Osteocyte (in vitro differentiated cells): ENCODE measurements around the gene MRPL33. TPM values are rescaled to one million over a fixed set of nuclear protein-coding genes. Genes with fewer than 3 reads are reported as not detected.

Experiments
- DNase-seq: peaks from one replicate; pipeline ENCODE4 v3.0.0; 2021; ENCODE audit warnings: mixed read lengths; ENCODE audit not compliant: unreplicated experiment; ENCODE audit errors: extremely low spot score
- H3K27ac Mint-ChIP-seq: one replicate; pipeline ENCODE4 v1.8.0; 2021; ENCODE audit warnings: mild to moderate bottlenecking, mixed read lengths; ENCODE audit not compliant: unreplicated experiment
- H3K27me3 Mint-ChIP-seq: one replicate; pipeline ENCODE4 v1.8.0; 2021; ENCODE audit warnings: mixed read lengths; ENCODE audit not compliant: unreplicated experiment
- H3K36me3 Mint-ChIP-seq: one replicate; pipeline ENCODE4 v1.8.0; 2021; ENCODE audit warnings: mixed read lengths; ENCODE audit not compliant: unreplicated experiment
- H3K4me1 Mint-ChIP-seq: one replicate; pipeline ENCODE4 v1.8.0; 2021; ENCODE audit warnings: mixed read lengths; ENCODE audit not compliant: unreplicated experiment
- H3K4me3 Mint-ChIP-seq: one replicate; pipeline ENCODE4 v1.8.0; 2021; ENCODE audit warnings: mild to moderate bottlenecking, moderate library complexity, mixed read lengths; ENCODE audit not compliant: unreplicated experiment
- H3K9me3 Mint-ChIP-seq: one replicate; pipeline ENCODE4 v1.8.0; 2021; ENCODE audit warnings: mixed read lengths; ENCODE audit not compliant: unreplicated experiment
- total RNA-seq: library from RNA; stranded (reverse); gene quantifications from 2 replicates; pipeline ENCODE4 v1.2.1, GENCODE V29; 2021
- TF ChIP-seq, protein P1 (sequence below): fragments of 200-600 bp; sonication (generic); IDR thresholded peaks from 2 replicates; pipeline ENCODE4 v1.5.0; 2021; ENCODE audit warnings: antibody characterized with exemption, mild to moderate bottlenecking, moderate library complexity

The MRPL33 gene
- total RNA-seq, 1 donor from 2014 or later: 43.5 TPM

DNA sequence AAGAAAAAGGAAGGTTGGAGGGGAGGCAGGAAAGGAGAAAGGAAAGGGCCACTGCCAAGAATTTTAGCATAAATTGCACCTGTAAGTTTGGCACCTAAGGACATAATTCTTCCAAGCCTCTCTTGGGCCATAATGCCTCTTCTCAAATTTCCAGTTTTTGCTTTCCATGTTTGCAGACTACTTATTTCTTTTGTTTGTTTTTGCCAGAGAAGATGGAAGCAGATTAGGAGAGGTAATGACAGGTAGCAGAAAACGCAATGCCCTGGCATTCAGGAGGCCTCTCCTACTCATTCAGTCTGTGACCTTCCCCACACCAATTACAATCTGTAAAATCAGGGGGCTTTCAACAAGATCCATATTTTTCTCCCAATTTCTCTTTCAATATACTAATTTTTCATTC, 56.8 kb downstream of the MRPL33 start:
- H3K27ac Mint-ChIP-seq: no peak overlapping the region
- H3K36me3 Mint-ChIP-seq: no peaks in the 10 kb centered on the region
- peaks cover 23% of the 10 kb centered on the region for H3K4me1 Mint-ChIP-seq
- no peak for DNase-seq
- H3K4me3 Mint-ChIP-seq: no peak overlapping the region
- H3K9me3 Mint-ChIP-seq: peaks cover 9% of the 10 kb centered on the region
- H3K27me3 Mint-ChIP-seq: no peaks in the 10 kb centered on the region
- TF ChIP-seq, protein P1, sequence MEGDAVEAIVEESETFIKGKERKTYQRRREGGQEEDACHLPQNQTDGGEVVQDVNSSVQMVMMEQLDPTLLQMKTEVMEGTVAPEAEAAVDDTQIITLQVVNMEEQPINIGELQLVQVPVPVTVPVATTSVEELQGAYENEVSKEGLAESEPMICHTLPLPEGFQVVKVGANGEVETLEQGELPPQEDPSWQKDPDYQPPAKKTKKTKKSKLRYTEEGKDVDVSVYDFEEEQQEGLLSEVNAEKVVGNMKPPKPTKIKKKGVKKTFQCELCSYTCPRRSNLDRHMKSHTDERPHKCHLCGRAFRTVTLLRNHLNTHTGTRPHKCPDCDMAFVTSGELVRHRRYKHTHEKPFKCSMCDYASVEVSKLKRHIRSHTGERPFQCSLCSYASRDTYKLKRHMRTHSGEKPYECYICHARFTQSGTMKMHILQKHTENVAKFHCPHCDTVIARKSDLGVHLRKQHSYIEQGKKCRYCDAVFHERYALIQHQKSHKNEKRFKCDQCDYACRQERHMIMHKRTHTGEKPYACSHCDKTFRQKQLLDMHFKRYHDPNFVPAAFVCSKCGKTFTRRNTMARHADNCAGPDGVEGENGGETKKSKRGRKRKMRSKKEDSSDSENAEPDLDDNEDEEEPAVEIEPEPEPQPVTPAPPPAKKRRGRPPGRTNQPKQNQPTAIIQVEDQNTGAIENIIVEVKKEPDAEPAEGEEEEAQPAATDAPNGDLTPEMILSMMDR: no peak

Other genes starting within 250 kb of the MRPL33 start
- 43.6 and 52.5 TPM in 2 replicates for gene ZNF512, start 188.7 kb upstream of the MRPL33 start, total RNA-seq
- 2.1 and 2.5 TPM in 2 replicates for gene CCDC121, start 142.7 kb upstream of the MRPL33 start, total RNA-seq
- 28.6 and 28.8 TPM in 2 replicates for gene GPN1, start 142.7 kb upstream of the MRPL33 start, total RNA-seq
- 37.9 and 41.2 TPM in 2 replicates for gene SUPT7L, start 108.1 kb upstream of the MRPL33 start, total RNA-seq
- 20.5 and 20.7 TPM in 2 replicates for gene SLC4A1AP, start 107.8 kb upstream of the MRPL33 start, total RNA-seq
- gene RBKS, start 118.7 kb downstream of the MRPL33 start, total RNA-seq: 0.83 and 0.99 TPM in 2 replicates
- 43.6 and 57.4 TPM in 2 replicates for gene BABAM2, start 119.0 kb downstream of the MRPL33 start, total RNA-seq